Activated T-cell treated with anti-CD3 and anti-CD28 coated beads, Interleukin-2, amount 50 U/mL, for 48 hours (primary cell): ENCODE data around the gene QPCTL.
"Not testable (repeated sequence)": the region's sequence is repeated elsewhere in the genome, so short reads cannot be mapped to it uniquely, and the experiment has no call there.

Source experiments
- DNase-seq, 2 experiments: peaks; one replicate each; pipeline ENCODE4 v3.0.0-alpha.2; 2020

The QPCTL gene

GRCh38 chr19:45717983-45718650 lies 25.7 kb downstream of the QPCTL start:
- no peak for DNase-seq

DNA sequence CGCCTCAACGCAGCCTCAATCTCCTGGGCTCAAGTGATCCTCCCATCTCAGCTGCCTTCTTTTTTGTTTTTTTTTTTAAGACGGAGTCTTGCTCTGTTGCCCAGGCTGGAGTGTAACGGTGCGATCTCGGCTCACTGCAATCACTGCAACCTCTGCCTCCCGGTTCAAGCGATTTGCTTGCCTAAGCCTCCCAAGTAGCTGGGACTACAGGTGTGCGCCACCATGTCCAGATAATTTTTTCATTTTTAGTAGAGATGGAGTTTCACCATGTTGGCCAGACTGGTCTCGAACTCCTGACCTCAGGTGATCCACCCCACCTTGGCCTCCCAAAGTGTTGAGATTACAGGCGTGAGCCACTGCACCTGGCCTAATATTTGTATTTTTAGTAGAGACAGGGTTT lies 27.6 kb downstream of the QPCTL start:
- not testable (repeated sequence) for DNase-seq

DNA sequence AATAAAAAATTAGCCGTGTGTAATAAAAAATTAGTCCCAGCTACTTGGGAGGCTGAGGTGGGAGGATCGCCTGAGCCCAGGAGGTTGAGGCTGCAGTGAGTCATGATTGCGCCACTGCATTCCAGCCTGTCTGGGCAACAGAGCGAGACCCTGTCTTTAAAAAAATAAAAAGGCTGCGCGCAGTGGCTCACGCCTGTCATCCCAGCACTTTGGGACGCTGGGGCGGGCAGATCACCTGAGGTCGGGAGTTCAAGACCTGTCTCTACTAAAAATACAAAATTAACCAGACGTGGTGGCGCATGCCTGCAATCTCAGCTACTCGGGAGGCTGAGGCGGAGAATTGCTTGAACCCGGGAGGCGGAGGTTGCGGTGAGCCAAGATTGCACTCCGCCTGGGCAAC lies 36.2 kb downstream of the QPCTL start:
- not testable (repeated sequence) for DNase-seq

DNA sequence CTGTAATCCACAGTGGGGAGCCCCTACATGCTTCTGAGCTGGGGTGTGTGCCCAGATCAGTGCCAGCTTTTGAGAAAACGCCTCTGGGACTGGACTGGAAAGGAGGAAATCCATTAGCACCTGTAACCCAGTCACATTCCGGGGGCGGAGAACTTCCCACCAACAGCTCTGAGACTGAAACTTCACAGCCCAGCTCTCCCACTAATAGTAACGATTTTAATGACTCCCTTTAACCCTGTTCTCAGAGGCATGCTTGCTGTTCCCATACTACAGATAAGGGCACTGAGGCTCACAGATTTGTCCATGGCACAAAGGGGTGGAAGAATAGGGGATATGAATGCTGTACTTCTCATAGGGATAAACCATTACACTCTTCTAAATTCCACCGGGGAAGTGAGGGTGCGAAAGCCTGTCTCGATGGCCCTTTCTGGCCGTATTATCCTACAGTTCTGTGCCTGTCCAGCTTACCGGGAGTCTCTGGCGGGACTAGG lies 37.4 kb downstream of the QPCTL start:
- DNase-seq: peak; percentile 43 to 48

GRCh38 chr19:45730368-45731288 lies 38.2 kb downstream of the QPCTL start, which contains the start of gene FBXO46:
TSS of gene FBXO46 (minus strand) at chr19:45730896. CDS start at chr19:45713495, 17,401 bp downstream.
- DNase-seq: peak; percentile 94 to 95

- DNase-seq: no peak
These were observed 40.8 kb downstream of the QPCTL start, which contains the start of gene MEIOSIN for GRCh38 chr19:45733160-45733810. TSS of gene MEIOSIN (plus strand) at chr19:45733439. CDS start at chr19:45735377, 1,938 bp downstream.

DNA sequence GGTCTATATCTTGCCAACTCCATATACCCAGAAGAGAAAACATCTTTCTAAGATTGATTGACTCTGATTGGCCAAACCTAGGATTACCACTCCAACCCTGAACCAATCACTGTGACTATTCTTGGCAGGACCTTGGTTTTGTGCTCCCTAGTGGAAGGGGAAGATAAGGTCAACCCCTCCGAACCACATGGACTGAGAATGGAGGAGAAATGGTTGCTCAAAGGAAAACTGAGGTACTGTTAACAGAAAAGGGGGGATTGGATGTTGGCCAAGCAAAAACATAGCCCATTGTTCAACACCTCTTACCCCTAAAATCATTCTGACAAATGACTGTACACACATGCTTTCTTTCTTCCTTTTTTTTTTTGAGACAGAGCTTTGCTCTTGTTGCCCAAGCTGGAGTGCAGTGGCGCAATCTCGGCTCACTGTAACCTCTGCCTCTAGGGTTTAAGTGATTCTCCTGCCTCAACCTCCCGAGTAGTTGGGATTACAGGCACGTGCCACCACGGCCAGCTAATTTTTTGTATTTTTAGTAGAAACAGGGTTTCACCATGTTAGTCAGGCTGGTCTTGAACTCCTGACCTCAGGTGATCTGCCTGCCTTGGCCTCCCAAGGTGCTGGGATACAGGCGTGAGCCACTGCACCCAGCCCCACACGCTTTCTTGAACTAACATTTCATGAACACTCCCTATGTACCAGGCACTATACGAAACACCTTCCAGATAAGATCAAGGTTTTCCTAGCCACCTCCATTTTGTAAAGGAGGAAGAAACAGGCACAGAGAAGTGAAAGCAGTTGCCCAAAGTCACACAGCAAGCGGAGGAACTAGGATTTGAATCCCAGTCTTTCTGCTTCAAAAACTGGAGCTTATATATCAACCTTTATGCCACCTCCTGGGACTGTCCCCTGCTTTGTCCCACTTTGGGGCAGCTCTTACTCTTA lies 47.3 kb downstream of the QPCTL start:
- no peak for DNase-seq

DNA sequence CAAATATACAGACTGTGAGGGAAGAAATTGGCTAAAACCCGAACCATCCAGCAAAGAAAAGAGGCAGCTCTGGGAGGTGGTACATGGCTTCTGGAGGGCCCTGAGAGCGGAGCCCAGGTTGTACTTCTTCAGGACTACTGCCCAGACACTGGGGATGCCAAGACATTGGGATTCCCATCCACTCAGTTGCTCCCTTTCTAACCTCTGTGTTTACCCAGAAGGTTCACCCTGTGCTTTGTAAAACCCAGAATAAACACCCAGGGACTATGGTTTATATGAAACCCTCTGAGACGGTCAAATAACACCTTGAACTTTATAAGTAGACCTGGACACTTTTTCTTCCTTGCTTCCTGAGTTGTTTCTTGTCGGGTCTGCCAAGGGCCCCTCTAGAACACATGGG lies 50.5 kb downstream of the QPCTL start:
- DNase-seq: no peak

DNA sequence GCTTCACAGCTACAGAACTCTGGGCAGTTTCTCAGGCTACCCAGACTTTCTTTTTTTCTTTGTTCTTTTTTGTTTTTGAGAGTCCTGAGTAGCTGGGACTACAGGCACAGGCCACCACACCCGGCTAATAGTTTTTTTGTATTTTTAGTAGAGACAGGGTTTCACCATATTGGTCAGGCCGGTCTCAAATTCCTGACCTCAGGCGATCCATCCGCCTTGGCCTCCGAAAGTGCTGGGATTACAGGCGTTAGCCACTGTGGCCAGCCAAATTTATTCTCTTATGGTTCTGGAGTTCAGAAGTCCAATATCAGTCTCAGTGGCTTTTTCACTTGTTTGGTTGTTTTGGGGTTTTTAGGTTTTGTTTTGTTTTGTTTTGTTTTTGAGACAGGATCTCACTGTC lies 53.1 kb downstream of the QPCTL start:
- no peak for DNase-seq

DNA sequence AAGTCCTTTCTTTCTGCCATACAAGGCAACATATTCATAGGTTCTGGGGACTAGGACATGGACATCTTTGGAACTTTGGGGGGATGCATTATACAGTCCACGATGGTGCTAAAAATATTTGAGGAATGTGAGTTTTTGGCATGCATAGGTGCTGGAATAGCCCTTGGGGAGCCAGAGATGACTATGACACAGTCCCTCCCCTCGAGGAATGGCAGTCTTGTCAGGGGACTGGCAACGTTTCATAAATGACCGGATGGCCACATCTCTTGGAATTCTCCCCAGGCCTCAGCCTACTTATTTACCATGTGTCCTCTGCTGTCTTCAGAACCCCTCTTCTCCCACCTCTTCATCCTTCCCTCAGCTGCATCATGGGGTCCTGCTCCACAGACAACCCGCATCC lies 54.4 kb downstream of the QPCTL start:
- DNase-seq: no peak

- DNase-seq: no peak
These were observed 55.0 kb downstream of the QPCTL start for GRCh38 chr19:45747513-45747912.

GRCh38 chr19:45751483-45751882 lies 59.0 kb downstream of the QPCTL start:
- not testable (repeated sequence) for DNase-seq

GRCh38 chr19:45752639-45753038 lies 60.2 kb downstream of the QPCTL start:
- DNase-seq: no peak

GRCh38 chr19:45753548-45753947 lies 61.1 kb downstream of the QPCTL start:
- DNase-seq: no peak
